ENCODE data around the gene LYL1.
"Not testable (repeated sequence)": the region's sequence is repeated elsewhere in the genome, so short reads cannot be mapped to it uniquely, and the experiment has no call there.

GRCh38 chr19:13149173-13149627 lies 46.5 kb upstream of the LYL1 start:
- not testable (repeated sequence) for TF ChIP-seq CTCF (IDR thresholded peaks at IDR 0.05; ENCODE audit: extremely low read depth in 1 of 2, insufficient read depth in 1 of 2, low read depth in 1 of 2, low read length in 2 of 2); FOS (IDR thresholded peaks at IDR 0.05; ENCODE audit: borderline replicate concordance, insufficient read depth, low read length); GATA2 (IDR thresholded peaks at IDR 0.05; ENCODE audit: insufficient read depth, insufficient read length, low read depth, low read length)

Measured in endothelial cell of umbilical vein (primary cell).